22Rv1 (cell line): Measurements from ENCODE around the gene CPEB1.

Experiments
- CTCF ChIP-seq: fragments of 450-650 bp; IDR thresholded peaks from 2 replicates; pipeline ENCODE4 v1.5.1; 2017; ENCODE audit warnings: mild to moderate bottlenecking
- ZFX ChIP-seq: fragments of 450-650 bp; IDR thresholded peaks from 2 replicates; pipeline ENCODE4 v1.6.1; 2017; ENCODE audit warnings: antibody characterized with exemption, borderline replicate concordance

GRCh38 chr15:82572311-82572710 lies 74.9 kb downstream of the CPEB1 start:
- TF ChIP-seq CTCF (no peak), ZFX (no peak)
